SK-N-SH treated with all-trans-retinoic acid at 6 μM for 48 hours (cell line): Measurements from ENCODE around the gene ISG15.
"Not testable (repeated sequence)": the region's sequence is repeated elsewhere in the genome, so short reads cannot be mapped to it uniquely, and the experiment has no call there.

Source experiments
- CSDC2 ChIP-seq: fragments of 250-450 bp; sonication (Bioruptor Pico); IDR thresholded peaks from 2 replicates; pipeline ENCODE4 v1.5.0; 2020; ENCODE audit warnings: mild to moderate bottlenecking, moderate library complexity
- ISL1 ChIP-seq: fragments of 250-450 bp; sonication (Bioruptor Pico); IDR thresholded peaks from 2 replicates; pipeline ENCODE4 v2.1.2; 2022; ENCODE audit warnings: mild to moderate bottlenecking, moderate library complexity
- TCF4 ChIP-seq: fragments of 250-450 bp; sonication (Bioruptor Pico); IDR thresholded peaks from 2 replicates; pipeline ENCODE4 v1.8.0; 2021; ENCODE audit warnings: mild to moderate bottlenecking, moderate library complexity, borderline replicate concordance
- ZFP30 ChIP-seq: fragments of 450-650 bp; formaldehyde crosslinking; IDR thresholded peaks from 2 replicates; pipeline ENCODE4 v1.5.0; 2022; ENCODE audit warnings: mild to moderate bottlenecking, moderate library complexity
- TF ChIP-seq, protein P1 (sequence below): fragments of 250-450 bp; sonication (Bioruptor Pico); IDR thresholded peaks from 2 replicates; pipeline ENCODE4 v1.5.0; 2020; ENCODE audit warnings: mild to moderate bottlenecking, moderate library complexity

DNA sequence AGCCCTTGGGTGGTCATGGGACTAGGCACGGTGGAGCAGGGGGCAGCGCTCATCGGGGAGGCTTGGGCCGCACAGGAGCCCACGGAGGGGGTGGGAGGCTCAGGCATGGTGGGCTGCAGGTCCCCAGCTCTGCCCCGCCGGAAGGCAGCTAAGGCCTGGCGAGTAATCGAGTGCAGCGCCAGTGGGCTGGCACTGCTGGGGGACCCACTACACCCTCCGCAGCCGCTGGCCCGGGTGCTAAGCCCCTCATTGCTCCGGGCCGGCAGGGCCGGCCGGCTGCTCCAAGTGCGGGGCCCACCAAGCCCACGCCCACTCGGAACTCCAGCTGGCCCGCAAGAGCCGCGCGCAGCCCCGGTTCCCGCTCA lies 5.0 kb downstream of the ISG15 start:
- not testable (repeated sequence) for TF ChIP-seq ISL1 (CRISPR knock-in tag); TCF4 (CRISPR knock-in tag); CSDC2; ZFP30 (CRISPR knock-in tag)
- TF ChIP-seq, protein P1, sequence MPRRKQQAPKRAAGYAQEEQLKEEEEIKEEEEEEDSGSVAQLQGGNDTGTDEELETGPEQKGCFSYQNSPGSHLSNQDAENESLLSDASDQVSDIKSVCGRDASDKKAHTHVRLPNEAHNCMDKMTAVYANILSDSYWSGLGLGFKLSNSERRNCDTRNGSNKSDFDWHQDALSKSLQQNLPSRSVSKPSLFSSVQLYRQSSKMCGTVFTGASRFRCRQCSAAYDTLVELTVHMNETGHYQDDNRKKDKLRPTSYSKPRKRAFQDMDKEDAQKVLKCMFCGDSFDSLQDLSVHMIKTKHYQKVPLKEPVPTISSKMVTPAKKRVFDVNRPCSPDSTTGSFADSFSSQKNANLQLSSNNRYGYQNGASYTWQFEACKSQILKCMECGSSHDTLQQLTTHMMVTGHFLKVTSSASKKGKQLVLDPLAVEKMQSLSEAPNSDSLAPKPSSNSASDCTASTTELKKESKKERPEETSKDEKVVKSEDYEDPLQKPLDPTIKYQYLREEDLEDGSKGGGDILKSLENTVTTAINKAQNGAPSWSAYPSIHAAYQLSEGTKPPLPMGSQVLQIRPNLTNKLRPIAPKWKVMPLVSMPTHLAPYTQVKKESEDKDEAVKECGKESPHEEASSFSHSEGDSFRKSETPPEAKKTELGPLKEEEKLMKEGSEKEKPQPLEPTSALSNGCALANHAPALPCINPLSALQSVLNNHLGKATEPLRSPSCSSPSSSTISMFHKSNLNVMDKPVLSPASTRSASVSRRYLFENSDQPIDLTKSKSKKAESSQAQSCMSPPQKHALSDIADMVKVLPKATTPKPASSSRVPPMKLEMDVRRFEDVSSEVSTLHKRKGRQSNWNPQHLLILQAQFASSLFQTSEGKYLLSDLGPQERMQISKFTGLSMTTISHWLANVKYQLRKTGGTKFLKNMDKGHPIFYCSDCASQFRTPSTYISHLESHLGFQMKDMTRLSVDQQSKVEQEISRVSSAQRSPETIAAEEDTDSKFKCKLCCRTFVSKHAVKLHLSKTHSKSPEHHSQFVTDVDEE = not testable (repeated sequence)
